NCI-H2081 treated with DMSO at 0.1 percent for 48 hours (cell line): ENCODE results near the gene KAT2A.
"Not testable (repeated sequence)": the region's sequence is repeated elsewhere in the genome, so short reads cannot be mapped to it uniquely, and the experiment has no call there.

Experiments
- DNase-seq: peaks from one replicate; lab custom pipeline; 2025; lab: John Stamatoyannopoulos, UW

The KAT2A gene

DNA sequence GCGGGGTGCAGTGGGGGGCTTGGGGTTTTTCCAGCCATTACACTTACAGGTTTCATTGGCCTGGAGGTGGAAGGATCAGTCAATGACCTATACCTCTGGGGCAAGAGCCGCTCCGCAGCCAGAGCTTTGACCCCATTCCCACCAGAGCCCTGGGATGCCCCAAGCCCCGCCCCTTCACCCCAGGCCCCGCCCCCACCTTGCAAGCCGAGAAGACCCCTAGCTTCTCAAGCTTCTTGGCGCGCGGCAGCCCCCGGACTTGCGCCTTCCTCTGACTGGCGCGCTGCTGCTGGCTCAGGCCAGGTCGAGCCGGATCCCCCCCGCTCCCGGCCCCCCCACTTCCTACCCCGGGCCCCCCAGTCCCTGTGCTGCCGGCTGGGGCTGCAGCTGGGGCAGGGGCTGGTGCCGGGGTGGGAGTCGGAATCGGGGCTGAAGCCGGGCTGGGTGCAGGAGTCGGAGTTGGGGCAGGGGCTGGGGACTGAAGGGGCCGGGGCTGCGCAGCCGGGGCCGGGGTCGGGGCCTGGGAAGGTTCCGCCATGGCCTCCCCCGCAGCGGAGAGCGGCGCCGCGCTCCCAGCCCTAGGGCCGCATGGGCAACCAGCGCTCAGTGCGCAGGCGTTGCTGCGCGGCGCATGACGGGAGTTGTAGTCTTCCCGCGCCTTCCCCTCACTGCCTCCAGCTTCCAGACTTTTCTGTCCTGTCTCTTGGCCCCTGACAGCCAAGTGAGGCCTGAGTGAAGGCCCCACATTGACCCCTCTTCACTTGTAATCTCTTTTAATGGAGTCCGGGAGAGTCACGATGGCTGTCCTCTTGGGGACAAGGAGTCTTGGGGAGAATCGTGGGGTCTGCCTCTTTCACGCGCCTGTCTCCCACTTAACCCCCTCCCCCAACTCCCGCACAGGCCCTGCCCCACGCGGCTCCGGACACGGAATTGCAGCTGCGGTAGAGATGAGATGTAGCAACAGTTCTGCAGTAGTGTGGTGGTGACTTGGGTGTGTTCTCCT, at the start of gene KAT2A:
Gene KAT2A (minus strand): TSS at position 598 of the 1,000 bp plus-strand sequence. CDS start 63 bp downstream, at position 535.
- DNase-seq, result no peak

DNA sequence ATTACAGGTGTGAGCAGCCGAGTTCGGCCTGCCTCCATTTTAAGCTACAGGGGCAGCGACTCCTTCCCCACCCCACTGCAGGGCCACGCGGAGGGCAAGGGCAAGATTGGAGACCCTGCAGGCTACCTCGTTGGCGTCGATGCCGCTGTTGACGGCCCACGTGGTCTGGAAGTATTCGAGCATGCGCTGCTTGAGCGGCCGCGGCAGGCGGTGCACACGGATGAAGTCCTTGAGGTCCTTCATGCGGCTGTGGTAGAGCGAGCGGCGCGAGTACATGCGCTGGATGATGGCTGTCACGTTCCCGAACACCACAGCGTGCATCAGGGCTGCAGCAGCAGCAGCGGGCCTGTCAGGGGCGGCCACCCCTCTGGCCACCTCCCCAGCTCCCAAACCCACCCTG, 48.2 kb upstream of the KAT2A start:
- no peak for DNase-seq

DNA sequence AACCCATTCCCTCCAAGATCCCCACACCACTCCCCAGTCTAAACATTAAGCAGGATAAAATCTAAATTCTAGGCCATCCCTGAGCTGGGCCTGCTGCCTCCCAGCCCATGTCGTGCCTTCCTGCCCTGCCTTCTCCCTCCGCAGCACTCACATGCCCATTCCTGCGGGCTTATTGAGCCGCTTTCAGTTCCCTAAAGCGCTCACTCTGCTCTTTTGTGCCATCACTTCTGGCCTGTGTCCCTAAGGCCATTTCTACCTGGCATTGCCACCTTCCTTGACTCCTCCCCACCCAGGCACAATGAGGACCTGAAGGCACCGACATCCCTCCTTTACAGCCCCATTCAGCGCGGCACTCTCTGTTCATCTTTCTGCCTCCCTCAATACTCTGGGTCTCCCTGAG, 46.6 kb upstream of the KAT2A start:
- no peak for DNase-seq

DNA sequence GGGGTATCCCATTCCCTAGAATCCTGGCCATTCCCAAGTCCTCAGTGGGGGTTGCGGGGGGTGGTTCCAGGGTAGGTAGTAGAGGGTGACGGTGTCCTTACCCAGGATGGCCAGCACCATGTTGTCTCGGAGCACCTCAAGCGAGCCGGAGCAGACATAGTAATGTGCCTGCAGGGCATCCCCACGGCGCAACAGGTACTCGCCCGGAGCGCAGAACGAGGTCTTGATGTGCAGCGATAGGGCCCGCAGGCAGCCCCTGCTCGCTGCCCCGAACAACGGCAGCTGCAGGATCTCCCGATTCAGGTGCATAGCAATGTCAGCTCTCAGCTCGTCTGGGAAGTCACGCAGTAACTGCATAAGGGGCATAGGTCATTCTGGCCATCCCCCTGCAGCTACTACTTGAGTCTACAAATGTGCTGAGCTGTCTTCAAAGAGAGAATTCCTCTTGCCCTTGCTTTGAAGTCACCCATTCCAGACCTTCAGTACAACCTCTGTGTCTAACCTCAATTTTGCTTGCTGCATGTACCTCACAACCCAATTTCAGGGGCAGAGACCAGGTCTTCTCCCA, 45.1 kb upstream of the KAT2A start:
- no peak for DNase-seq

DNA sequence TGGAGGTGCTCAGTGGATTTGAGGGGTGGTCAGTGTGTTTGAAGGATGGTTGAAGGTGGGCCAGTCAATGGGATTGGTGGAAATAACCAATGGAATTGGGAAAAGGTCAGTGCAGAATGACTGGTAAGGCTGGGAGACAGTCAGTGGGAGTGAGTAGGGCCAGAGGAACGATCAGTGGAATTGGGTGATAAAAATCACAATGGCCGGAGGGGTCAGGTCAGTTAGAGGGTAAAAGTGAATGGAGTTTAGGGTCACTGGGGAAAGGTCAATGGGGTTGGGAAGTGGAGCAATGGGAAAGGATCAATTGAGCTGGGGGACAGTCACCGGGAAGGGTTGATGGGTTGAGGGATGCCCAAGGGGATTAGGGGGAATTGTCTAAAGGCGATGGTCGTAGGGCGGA, 44.6 kb upstream of the KAT2A start:
- DNase-seq, result no peak

DNA sequence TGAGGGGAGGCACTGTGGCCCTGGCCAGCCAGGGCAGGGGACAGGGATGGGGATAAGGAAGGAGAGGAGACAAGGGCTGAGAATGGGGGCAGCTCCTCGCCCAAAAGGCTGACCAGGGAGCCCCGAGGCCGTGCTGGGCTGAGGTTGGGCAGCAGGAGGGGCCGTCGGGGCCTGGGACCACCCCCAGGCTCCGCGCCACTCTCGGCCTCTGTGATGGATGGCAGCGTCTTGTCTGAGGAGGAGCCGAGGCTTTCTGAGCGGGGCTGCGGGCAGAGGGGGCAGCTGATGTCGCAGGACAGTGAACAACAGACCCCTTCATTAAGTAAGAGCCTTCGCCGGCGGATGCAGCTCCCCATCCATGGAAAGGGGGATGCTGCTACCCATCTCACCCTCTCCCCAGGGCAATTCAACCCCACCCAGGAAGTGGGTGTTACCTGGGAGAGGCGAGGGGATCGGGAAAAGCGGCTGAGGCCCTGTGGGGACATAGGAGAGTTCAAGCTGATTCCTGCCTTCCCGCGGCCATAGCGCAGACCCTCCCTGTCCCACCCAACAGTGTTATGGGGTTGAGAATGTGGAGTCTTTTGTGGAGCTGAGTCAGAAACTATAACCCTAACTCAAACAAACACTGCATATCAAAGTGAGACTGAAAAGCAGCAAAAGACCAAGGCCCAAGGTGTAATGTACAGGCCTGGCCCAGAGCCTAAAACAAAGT, 42.7 kb upstream of the KAT2A start:
- DNase-seq, result no peak

DNA sequence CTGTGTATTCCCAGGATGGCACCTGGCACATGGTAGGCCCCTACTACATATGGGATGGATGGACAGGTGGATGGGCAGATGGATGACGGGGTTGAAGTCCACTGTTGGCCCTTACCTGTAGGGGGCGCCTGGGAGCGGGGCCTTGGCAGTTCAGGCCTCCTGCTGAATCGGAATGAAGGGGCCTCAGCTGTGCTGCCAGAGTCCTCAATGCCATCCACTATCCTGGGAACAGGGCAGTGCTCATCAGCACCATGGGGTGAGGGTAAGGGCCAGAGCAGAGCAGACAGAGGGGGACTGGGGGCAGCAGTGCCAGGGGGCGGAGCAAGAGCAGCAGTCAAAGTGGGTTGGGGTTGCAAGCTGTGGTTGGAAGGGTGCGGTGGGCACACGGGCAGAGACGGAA, 41.9 kb upstream of the KAT2A start:
- no peak for DNase-seq

DNA sequence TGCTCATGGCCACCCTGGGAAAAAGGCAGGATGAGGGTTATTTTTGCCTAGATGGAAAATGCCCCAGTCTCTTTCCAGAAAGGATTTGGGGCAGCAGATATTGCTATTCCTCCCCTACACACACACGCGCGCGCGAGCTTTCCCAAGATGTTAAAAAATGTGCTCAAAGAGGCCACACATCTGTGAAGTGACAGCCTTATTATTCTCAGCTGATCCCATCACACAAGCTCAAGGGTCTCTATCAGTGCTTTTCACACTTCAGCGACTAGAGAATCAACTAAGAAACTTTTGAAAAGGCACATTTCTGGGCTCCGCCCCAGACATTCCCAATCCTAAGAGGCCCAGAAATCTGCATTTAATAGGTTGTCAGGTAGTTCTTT, 39.4 kb upstream of the KAT2A start:
- no peak for DNase-seq

DNA sequence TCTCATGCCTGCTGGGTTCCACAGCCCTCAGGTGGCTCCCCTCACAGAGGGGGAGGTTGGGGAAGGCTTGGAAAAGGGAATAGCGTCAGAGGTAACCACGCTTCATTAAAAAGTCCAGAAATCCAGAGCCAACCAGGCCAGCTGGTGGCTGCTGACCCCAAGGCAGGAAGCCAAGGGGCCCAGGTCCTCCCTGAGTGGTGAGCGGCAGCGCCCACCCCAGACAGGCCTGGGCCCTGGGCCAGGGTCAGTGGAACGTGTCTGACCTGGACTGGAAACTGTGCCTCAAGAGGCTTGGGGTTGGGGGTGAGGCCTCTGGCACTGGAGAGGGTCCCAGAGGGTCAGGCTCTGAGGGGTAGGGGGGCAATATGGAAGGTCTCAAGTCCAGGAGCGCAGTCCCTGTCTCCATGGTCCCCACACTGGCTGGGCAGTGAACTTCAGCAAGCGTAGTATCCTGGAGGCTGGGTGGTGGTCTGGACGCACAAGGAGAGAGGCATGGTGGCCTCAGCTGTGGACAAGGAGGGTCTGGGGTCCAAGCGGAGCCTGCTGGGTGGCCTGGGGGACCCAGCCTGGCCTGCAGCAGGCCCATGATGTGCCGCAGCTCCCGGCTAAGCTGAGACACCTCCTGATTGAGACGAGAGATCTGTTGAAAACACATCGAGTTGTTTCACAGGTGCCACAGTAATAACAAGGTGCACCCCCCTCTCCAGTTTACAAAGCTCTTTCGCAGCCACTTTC, 38.8 kb upstream of the KAT2A start:
- DNase-seq, result no peak

DNA sequence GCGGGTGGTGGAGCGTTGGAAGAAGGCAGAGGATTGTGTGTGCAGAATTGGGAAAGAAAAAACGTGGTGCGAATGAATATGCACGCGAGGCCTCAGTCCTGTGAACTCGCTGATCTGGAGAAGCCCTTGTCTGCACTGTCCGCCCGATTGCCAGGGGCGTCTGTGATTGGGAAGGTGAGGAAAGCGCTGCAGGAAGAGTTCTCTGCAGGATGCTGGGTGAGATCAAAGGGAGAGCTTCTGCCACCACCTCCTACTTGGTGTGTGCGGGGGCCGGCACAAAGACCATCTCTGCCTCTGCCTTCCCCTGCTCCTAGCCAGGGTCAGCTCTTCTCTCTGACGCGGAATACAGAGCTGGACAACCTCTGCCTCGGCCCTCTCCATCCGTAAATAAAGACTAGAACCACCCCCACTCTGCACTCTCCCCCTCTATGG, 34.5 kb upstream of the KAT2A start:
- no peak for DNase-seq

DNA sequence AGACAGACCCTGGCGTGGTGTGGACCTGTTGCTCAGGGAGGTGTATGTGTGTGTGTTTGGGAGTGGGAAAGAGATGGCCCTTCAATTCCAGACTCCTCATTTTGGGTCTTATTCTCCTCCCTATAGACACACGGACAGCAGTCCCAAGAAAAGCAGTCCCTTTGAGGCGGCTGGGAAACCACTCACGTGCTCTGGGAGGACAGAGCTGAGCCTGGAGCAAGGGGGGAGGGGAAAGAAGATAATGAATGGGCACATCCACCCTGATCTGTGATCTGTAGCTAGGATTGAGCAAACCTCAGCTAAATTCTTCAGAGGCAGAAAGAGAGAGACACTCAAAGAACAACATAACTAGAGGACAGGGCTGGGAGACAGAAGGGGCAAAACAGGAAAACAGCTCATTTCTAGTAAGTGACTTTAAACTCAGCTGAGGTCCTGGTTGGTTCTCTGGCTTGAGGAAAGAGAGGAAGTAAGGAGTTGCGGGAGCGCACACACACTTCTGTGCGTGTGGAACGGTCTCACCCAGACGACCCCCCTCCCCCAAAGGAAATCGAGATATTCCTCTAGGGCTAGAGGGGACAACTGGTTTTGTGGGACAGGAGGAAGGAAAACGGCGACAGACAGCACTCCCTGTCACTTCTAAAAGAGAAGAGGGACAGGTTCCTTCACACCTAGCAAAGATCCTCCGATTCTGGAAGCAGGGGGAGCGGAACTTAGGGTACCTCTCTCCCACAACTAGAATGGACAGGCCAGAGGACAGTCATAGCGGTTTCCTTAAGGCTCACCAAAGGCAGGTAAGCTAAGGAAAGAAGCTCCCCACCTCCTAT, 33.0 kb upstream of the KAT2A start:
- DNase-seq, result no peak

DNA sequence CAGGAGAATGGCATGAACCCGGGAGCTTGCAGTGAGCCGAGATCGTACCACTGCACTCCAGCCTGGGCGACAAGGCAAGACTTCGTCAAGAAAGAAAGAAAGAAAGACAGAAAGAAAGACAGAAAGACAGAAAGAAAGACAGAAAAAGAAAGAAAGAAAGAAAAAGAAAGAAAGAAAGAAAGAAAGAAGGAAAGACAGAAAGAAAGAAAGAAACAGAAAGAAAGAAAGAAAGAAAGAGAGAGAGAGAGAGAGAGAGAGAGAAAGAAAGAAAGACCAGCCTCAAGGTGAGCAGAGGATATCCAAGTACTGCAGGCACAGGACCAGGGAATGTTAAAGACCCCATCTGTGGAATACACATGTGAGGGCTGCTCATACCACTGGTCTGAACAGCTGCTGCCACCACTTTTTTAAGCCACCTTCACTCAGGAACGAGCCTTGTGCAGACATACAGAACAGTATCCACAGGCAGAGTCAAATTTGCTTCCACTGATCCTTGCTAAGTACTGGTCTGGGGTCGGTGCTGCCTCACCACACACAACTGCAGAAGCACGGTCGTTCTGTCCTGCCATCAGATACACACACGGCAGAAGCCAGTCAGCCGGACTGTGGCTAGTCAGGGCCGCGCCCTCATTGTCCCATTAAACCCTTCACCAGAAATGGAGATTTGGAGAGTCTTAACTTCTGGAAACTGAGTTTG, 25.9 kb upstream of the KAT2A start:
- no peak for DNase-seq

DNA sequence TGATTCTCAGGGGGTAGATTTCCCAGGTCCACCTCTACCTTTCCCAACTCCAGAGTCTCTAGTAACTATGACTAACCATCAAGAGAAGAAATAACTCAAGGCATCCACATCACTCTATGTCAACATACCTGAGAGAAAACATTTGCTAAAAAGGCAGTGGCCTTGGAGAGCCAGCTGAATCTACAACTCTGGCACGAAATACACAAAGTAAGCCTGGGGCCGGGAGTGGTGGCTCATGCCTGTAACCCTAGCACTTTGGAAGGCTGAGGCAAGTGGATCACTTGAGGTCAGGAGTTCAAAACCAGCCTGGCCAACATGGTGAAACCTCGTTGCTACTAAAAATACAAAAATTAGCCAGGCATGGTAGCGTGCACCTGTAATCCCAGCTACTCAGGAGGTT, 22.0 kb upstream of the KAT2A start:
- not testable (repeated sequence) for DNase-seq

DNA sequence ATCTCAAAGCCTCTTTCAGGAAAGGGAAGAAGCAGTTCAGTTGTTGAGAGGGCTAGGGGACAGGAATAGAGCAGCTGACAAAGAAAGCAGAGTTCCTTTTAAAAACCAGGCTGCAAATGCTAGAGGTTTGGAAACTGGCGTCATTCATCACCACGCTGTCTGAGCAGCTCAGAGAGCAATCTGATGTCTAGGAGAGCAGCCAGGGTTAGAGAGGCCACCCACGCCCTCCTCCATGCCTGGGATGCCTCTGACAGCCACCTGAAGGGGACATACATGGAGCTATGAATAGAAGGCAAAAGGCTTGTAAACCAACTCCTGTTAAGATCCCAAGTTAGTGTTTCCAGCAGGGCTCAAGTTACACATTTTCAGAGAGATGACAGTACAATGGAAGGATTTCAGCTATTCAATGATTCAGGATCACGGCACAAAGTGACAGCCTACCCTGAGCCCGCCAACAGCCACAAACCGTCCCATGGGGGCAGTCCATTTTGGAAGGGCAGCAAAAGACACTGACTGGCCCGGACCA, 21.3 kb upstream of the KAT2A start:
- DNase-seq, result no peak

DNA sequence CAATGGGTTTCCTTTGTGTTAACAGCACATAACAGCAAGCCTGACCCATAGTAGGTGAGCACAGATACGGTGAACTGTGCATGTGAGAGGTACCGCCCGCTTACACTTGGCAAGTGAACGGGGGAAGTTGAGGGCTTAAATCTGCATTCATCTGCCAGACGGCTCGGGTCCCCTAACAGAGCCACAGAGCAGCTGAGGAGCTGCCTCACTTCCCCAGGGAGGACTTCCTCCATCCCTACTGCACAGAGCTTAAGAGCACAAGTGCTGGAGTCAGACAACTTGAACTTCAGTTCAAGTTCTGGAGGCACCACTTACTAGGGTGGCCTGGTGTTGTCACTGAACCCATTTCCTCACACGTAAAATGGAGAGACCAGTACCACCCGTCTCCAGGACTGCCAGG, 20.2 kb upstream of the KAT2A start:
- no peak for DNase-seq

DNA sequence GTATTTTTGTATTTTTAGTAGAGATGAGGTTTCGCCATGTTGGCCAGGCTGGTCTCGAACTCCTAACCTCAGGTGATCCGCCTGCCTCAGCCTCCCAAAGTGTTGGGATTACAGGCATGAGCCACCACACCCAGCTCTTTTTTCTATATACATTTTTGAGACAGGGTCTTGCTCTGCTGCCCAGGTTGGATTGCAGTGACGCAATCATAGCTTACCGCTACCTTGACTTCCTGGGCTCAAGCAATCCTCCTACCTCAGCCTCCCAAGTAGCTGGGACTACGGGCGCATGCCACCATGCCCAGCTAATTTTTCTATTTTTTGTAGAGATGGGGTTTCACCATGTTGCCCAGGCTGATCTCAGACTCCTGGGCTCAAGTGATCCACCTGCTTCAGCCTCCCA, 19.5 kb upstream of the KAT2A start:
- not testable (repeated sequence) for DNase-seq

DNA sequence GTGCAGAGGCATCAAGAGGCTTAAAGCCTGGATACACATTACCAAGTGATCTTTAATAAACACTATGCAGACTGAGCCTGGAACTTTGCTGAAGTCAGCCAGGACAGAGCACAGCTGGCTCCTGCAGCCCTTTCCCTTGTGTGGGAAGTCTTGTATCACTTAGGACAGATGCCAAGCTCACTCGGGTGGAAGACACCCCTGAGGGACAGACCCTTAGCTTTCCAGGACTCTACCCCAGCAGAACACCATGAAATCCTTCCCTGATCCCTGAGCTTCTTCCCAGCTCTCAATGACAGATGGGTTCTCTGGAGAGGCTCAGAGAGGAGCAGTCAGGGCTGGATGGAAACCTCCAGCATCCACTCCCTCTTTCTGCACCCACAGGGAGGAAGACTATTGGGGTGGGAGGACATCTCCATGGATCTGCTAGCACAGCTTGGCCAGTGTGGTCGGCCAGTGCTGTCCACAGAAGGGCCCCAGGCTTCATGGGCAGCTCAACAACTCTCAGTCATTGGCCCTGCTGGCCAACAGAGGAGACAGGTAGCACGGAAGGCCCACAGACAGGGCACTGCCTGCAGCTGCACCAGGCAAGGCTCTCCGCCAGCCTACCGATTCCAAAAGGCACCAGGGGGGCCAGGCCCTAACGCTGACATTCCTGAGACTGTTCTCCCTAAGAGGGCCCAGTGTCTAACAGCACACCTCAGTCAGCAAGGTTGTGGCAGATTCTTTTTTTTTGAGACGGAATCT, 17.8 kb upstream of the KAT2A start:
- no peak for DNase-seq

DNA sequence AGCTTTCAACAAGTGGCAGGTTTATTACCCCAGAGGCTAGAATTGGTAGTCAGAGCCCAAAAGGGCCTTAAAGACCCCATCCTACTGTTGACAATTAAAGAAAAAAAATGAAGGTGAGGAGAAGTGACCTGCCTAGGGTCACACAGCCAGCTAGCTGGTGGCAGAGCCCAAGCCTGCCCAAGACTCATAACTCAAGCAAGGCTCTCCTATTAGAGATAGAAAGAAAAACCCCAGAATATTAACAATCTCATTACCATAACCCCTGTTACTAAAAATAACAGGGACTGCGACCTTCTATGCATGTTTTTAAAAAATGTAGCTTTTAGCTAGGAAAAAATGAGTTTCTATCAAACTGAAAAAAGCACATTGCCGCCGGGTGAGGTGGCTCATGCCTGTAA, 15.5 kb upstream of the KAT2A start:
- DNase-seq, result no peak
